GM18870 (cell line): ENCODE measurements around the gene TREH.

ENCODE experiments used
- ATAC-seq: cut with Tn5 transposase; IDR thresholded peaks from one replicate; pipeline ENCODE4 v1.9.1; 2021; ENCODE audit warnings: moderate library complexity; ENCODE audit not compliant: unreplicated experiment

Gene TREH

GRCh38 chr11:118652681-118653181 is 26.7 kb downstream of the TREH start:
- ATAC-seq: no peak

- no peak for ATAC-seq
Observed at GRCh38 chr11:118651820-118652219, 27.6 kb downstream of the TREH start.

- no peak for ATAC-seq
Observed at GRCh38 chr11:118650366-118650765, 29.1 kb downstream of the TREH start.

- no peak for ATAC-seq
Observed at GRCh38 chr11:118649941-118650340, 29.5 kb downstream of the TREH start.

GRCh38 chr11:118648291-118648690 is 31.2 kb downstream of the TREH start:
- ATAC-seq: no peak

GRCh38 chr11:118646393-118646792 is 33.1 kb downstream of the TREH start:
- ATAC-seq: no peak

GRCh38 chr11:118645066-118645715 is 34.3 kb downstream of the TREH start:
- no peak for ATAC-seq

GRCh38 chr11:118644496-118644895 is 35.0 kb downstream of the TREH start:
- ATAC-seq: no peak

- no peak for ATAC-seq
Observed at GRCh38 chr11:118643995-118644345, 35.5 kb downstream of the TREH start.

- no peak for ATAC-seq
Observed at GRCh38 chr11:118643142-118643994, 36.1 kb downstream of the TREH start.

GRCh38 chr11:118641397-118642019 is 37.9 kb downstream of the TREH start:
- no peak for ATAC-seq

GRCh38 chr11:118640332-118641154 is 38.9 kb downstream of the TREH start:
- ATAC-seq: no peak

GRCh38 chr11:118639899-118640298 is 39.6 kb downstream of the TREH start:
- ATAC-seq: no peak

GRCh38 chr11:118638726-118639125 is 40.7 kb downstream of the TREH start:
- no peak for ATAC-seq

- ATAC-seq: no peak
Observed at GRCh38 chr11:118636569-118637290, 42.7 kb downstream of the TREH start.

GRCh38 chr11:118635642-118636041 is 43.8 kb downstream of the TREH start:
- ATAC-seq: no peak

GRCh38 chr11:118635237-118635591 is 44.2 kb downstream of the TREH start:
- no peak for ATAC-seq

GRCh38 chr11:118634431-118635236 is 44.8 kb downstream of the TREH start:
- no peak for ATAC-seq

GRCh38 chr11:118633979-118634378 is 45.5 kb downstream of the TREH start:
- no peak for ATAC-seq

- no peak for ATAC-seq
Observed at GRCh38 chr11:118633319-118633690, 46.1 kb downstream of the TREH start.
